ENCODE data around the gene ESYT3. TPM values are rescaled to one million over a fixed set of nuclear protein-coding genes. Genes with fewer than 3 reads are reported as not detected.
"Not testable (repeated sequence)": the region's sequence is repeated elsewhere in the genome, so short reads cannot be mapped to it uniquely, and the experiment has no call there.

ESYT3 gene
- polyA plus RNA-seq, 3 donors: not detected

DNA sequence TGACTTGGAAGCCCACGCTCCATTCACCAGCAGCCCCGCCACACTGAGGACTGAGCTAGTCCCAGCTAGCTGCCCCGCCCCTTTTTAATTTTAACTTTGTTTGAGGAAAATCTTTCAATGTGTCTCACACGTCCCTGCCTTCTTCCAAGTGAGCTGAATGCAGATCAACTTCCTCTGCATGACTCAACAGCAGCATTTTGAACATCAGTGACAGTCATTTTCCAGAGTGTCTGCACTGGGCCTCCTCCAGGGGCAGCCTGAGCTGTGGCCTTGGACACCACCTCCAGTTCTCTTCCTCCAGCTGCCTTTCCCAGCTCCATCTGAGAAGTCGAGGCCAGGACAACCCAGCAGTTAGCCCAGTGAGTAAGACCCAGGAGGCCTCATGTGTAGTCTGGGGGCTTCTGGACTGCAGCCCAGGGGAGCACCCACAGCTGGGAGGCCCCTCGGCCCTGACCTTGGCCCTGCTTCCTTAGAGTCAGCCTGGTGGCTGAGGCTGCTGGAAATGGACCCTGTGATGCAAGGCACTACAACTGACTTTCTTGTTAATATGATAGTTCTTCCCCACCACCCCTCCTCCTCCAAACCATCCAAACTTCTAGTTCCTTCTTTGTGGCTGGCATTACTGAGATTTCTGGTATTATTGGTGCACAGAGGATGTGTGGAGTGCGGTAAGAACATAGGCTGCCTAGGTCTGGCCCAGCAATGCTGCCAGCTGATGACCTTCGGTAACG, 21.4 kb upstream of the ESYT3 start:
- peak; percentile 60 to 73 (median 62) for DNase-seq
- H3K4me2 ChIP-seq (replicated peaks; ENCODE audit: extremely low read depth, low read length, poor library complexity, severe bottlenecking): peak overlapping the region; percentile 15
- Mint-ChIP-seq H3K4me3 (peak overlapping the region in 1 of 2 donors; percentile 21), H3K27ac (peak overlapping the region; percentile 80 to 93 (median 93)), H3K4me1 (peaks cover 30% of the 10 kb centered on the region), H3K36me3 (no peaks in the 10 kb centered on the region), H3K27me3 (ENCODE audit: low read depth in 3 of 3) (peaks cover 3 to 11% (median 5%) of the 10 kb centered on the region in 3 donors), H3K9me3 (peaks cover 0 to under 1% (median 0%) of the 10 kb centered on the region in 7 donors)
- H4K20me1 ChIP-seq (ENCODE audit: insufficient read depth, low read length): no peaks in the 10 kb centered on the region
- no peaks in the 10 kb centered on the region for H3K36me3 ChIP-seq (replicated peaks in 1 of 2; ENCODE audit: control insufficient read depth in 1 of 2, insufficient read depth in 2 of 2, low read length in 2 of 2)
- peak overlapping the region; percentile 38 for H2AFZ ChIP-seq (ENCODE audit: insufficient read depth, low read depth, low read length, poor library complexity, severe bottlenecking)
- no peaks in the 10 kb centered on the region for H3K9me3 ChIP-seq (replicated peaks in 1 of 2; ENCODE audit: control insufficient read depth in 1 of 2, insufficient read depth in 1 of 2, low read length in 2 of 2)
- H3K9ac ChIP-seq (ENCODE audit: insufficient read depth, low read length, poor library complexity, severe bottlenecking): peak overlapping the region; percentile 34
- no peaks in the 10 kb centered on the region for H3K27me3 ChIP-seq (ENCODE audit: control insufficient read depth in 2 of 2, insufficient read depth in 2 of 2, low read length in 2 of 2)
- TF ChIP-seq, protein P1, sequence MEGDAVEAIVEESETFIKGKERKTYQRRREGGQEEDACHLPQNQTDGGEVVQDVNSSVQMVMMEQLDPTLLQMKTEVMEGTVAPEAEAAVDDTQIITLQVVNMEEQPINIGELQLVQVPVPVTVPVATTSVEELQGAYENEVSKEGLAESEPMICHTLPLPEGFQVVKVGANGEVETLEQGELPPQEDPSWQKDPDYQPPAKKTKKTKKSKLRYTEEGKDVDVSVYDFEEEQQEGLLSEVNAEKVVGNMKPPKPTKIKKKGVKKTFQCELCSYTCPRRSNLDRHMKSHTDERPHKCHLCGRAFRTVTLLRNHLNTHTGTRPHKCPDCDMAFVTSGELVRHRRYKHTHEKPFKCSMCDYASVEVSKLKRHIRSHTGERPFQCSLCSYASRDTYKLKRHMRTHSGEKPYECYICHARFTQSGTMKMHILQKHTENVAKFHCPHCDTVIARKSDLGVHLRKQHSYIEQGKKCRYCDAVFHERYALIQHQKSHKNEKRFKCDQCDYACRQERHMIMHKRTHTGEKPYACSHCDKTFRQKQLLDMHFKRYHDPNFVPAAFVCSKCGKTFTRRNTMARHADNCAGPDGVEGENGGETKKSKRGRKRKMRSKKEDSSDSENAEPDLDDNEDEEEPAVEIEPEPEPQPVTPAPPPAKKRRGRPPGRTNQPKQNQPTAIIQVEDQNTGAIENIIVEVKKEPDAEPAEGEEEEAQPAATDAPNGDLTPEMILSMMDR (IDR thresholded peaks at IDR 0.05): peak; percentile 7
- peak overlapping the region in 1 of 3 experiments; percentile 9 for H3K4me3 ChIP-seq (replicated peaks in 1 of 3; ENCODE audit: low read depth in 2 of 3, low read length in 3 of 3)
- H3K4me1 ChIP-seq (ENCODE audit: control insufficient read depth in 1 of 2, insufficient read depth in 2 of 2, low read length in 2 of 2): peaks cover 31 to 35% of the 10 kb centered on the region in 2 donors
- intact Hi-C loops (cut with micrococcal nuclease): loop anchor here (10.0 kb wide), 2 partner anchors 338 to 512 kb away; no protein-coding TSS in a partner anchor
- 45% methylated on average over 6 of the region's 9 CpGs for WGBS (ENCODE audit: insufficient coverage)
- H3K27ac ChIP-seq (ENCODE audit: low read depth in 1 of 2, low read length in 2 of 2): peak overlapping the region; percentile 60 to 73
- H3K79me2 ChIP-seq (ENCODE audit: insufficient read depth, low read length): no peaks in the 10 kb centered on the region

DNA sequence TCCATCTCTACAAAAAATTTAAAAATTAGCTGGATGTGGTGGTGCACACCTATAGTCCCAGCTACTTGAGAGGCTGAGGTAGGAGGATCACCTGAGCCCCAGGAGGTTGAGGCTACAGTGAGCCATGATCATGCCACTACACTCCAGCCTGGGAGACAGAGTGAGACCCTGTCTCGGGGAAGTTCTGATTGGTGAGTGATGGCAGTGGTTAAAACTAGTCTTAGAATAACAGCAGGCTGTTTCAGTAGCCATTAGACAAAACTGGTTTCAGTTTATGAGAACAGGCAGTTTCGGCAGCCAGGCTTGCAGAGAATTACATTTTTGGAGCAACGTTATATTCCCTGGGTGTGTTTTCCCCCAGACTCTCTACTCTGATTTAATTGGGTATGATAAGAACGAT, 18.2 kb upstream of the ESYT3 start:
- H3K27ac Mint-ChIP-seq; H3K4me3 Mint-ChIP-seq; H4K20me1 ChIP-seq (ENCODE audit: insufficient read depth, low read length); H3K36me3 Mint-ChIP-seq; H2AFZ ChIP-seq (ENCODE audit: insufficient read depth, low read depth, low read length, poor library complexity, severe bottlenecking); H3K9ac ChIP-seq (ENCODE audit: insufficient read depth, low read length, poor library complexity, severe bottlenecking); H3K4me2 ChIP-seq (replicated peaks; ENCODE audit: extremely low read depth, low read length, poor library complexity, severe bottlenecking); DNase-seq; H3K4me3 ChIP-seq (replicated peaks in 1 of 3; ENCODE audit: low read depth in 2 of 3, low read length in 3 of 3); H3K9me3 ChIP-seq (replicated peaks in 1 of 2; ENCODE audit: control insufficient read depth in 1 of 2, insufficient read depth in 1 of 2, low read length in 2 of 2); H3K27me3 ChIP-seq (ENCODE audit: control insufficient read depth in 2 of 2, insufficient read depth in 2 of 2, low read length in 2 of 2); H3K27me3 Mint-ChIP-seq (ENCODE audit: low read depth in 3 of 3); H3K36me3 ChIP-seq (replicated peaks in 1 of 2; ENCODE audit: control insufficient read depth in 1 of 2, insufficient read depth in 2 of 2, low read length in 2 of 2); H3K27ac ChIP-seq (ENCODE audit: low read depth in 1 of 2, low read length in 2 of 2); H3K79me2 ChIP-seq (ENCODE audit: insufficient read depth, low read length); H3K9me3 Mint-ChIP-seq: not testable (repeated sequence)
- WGBS (ENCODE audit: insufficient coverage): 78% methylated on average over 1 of the region's 4 CpGs
- intact Hi-C loops (cut with micrococcal nuclease): loop anchor here (5.0 to 10.0 kb wide), 3 partner anchors 341 to 509 kb away; no protein-coding TSS in a partner anchor
- peaks cover 15% of the 10 kb centered on the region for H3K4me1 Mint-ChIP-seq
- peaks cover 19 to 23% of the 10 kb centered on the region in 2 donors for H3K4me1 ChIP-seq (ENCODE audit: control insufficient read depth in 1 of 2, insufficient read depth in 2 of 2, low read length in 2 of 2)

Data from CD14-positive monocyte (primary cell).